Cerebellar nuclear complex (tissue), 1 donor: ENCODE measurements around the gene PROZ.
"Not testable (repeated sequence)": the region's sequence is repeated elsewhere in the genome, so short reads cannot be mapped to it uniquely, and the experiment has no call there.

Experiments used
- DNase-seq, 2 experiments: peaks; one replicate each; lab custom pipeline; 2025; lab: John Stamatoyannopoulos, UW

PROZ gene

DNA sequence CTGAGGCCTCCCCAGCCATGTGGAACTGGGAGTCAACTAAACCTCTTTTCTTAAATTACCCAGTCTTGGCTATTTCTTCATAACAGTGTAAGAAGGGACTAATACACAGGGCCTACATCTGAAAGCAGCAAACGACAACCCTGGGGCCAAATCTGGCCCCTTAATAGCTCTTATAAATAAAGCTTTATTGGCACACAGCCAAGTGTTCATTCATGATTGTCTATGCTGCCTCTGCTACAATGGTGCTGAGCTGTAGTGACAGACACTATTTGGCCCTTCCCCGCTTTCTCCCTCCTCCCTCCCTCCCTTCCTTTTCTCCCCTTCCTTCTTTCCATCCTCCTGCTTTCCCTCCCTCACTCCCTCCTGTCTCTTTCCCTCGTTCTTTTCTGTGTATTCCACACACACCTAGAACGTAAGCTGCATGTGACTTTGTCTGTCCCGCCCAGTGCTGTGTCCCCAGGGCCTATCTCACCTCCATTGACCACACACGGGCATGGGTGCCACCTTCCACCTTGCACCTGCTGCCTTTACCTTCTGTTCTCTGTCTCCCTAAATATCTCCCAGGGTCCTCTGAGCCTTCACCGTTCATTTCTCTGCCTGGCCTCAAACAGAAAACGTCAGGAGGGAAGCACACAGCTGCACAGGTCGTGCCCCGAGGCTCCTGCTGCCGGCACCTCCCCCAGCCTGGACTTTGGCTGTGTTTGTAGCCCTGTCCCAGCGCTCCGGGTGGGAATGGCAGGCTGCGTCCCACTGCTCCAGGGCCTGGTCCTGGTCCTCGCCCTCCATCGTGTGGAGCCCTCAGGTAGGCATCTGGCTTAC is at the start of gene PROZ:
Gene PROZ, plus strand, starts transcription at position 720 of the 819 bp plus-strand sequence. Its CDS starts 13 bp downstream, at position 733.
- no peak for DNase-seq

DNA sequence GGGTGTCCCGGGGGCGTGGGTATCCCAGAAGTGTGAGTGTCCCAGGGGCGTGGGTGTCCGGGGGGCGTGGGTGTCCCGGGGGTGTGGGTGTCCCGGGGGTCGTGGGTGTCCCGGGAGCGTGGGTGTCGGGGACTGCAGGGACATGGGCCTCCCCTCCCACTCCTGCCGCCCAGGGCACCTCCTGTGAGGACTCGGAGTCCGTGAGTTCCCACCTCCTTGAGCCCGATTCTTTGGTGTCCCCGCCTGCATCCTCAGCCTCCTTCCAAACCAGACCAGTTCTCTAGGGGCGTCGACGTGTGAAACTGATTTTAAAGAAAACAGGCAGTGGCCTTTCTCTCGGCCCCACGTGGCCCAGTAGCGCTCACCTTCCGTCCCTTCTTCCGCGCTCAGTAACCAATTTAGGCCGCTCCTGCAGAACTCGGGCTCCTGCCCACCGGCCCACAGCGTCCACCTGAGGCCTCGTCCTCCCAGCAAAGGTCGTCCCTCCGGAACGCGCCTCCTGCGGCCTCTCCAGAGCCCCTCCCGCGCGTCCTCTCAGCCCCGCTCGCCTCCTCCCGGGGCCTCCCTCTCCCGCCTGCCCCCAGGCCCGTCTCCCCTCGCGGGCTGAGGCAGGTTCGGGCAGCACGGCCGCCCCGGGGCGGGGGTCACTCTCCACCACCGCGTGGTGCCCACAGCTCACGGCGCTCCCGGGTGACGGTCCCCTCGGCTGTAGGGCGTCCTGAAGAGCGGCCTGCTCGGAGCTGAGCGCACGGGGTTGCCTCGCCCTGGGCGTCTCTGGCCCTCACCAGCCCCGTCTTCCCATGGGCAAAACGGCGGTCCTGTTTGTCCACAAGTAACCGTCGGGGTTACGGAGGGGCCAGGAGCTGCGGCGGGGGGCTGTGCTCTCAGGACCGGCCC is 49.0 kb upstream of the PROZ start:
- no peak for DNase-seq

DNA sequence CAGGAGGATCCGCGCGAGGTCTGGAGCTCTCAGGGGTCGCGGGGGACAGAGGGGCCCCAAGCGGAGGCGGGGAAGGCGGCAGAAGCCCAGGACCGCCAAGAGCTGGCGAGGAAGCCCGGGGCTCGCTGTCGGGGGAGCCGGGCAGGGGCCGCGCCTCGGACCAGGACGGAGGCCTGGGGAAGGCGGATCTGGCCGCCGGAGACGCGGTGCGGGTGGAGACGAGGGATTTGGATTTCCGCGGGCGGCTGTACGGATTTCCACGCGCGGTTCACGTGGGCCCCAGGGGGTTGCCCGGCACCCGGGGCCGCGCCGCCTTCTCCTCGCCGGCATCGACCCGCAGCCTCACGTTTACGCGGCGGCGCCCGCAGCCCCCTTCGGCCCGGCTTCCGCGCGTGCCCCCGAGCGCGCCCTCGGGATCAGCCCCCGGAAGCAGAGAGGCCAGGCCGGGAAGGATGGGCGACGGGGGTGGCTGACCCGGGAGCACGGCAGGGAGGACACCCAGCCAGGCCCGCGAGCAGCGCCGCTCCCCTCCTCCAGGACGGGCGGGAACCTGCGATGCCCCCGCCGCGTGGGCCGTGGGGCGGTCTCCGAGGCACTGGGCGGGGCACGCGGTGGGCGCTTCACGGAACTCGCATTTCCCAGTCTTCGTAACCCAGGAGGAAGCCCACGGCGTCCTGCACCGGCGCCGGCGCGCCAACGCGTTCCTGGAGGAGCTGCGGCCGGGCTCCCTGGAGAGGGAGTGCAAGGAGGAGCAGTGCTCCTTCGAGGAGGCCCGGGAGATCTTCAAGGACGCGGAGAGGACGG is 48.2 kb upstream of the PROZ start:
- DNase-seq: no peak

- no peak for DNase-seq
These were observed 47.6 kb upstream of the PROZ start for GRCh38 chr13:113110852-113111315.

DNA sequence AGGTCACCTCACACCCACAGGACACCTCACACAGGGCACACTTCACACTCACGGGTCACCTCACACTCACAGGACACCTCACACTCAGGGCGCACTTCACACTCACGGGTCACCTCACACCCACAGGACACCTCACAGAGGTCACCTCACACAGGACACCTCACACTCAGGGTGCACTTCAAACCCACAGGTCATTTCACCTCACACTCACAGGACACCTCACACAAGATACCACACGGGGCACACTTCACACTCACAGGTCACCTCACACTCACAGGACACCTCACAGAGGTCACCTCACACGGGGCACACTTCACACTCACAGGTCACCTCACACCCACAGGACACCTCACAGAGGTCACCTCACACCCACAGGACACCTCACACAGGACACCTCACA is 46.6 kb upstream of the PROZ start:
- DNase-seq: not testable (repeated sequence)

DNA sequence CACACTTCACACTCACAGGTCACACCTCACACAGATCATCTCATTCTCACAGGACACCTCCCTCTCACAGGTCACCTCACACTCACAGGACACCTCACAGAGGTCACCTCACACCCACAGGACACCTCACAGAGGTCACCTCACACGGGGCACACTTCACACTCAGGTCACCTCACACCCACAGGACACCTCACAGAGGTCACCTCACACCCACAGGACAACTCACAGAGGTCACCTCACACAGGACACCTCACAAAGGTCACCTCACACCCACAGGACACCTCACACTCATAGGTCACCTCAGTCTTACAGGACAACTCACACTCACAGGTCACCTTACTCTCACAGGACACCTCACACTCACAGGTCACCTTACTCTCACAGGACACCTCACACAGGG is 46.0 kb upstream of the PROZ start:
- not testable (repeated sequence) for DNase-seq

DNA sequence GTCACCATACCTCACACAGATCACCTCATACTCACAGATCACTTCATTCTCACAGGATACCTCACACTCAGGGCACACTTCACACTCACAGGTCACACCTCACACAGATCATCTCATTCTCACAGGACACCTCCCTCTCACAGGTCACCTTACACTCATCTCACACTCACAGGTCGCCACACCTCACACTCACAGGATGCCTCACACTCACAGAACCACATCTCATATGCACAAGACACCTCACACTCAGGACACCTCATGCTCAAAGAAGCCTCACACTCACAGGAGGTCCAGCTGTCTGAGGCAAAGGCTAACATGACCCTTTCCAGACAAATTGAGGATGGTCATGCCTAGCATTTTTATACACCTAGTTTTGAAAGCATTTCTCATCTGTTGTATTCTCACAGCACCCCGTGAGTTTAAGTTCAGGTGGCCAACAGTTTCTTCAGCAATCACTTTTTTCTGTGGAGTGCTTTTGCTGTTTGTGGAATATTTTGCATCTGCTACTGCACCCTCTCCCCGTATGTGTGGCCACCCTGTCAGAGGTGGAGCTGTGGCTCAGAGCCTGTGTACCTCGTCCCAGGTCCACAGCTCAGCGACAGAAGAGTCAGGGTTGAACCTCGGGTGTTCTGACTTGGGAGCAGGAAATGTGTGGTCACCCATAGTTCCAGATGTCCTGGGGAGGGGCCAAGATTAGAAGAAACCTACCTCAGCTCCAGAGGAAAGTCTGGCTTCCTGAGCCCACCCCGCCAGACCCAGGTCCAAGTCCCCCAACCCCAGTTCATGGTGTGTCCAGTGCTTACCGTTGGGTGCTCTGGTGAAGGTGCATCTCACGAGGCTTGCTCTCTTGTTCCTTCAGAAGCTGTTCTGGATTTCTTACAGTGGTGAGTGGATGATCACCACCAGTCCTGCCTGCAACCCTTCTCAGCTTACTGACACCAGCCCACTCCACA is 45.3 kb upstream of the PROZ start:
- no peak for DNase-seq

DNA sequence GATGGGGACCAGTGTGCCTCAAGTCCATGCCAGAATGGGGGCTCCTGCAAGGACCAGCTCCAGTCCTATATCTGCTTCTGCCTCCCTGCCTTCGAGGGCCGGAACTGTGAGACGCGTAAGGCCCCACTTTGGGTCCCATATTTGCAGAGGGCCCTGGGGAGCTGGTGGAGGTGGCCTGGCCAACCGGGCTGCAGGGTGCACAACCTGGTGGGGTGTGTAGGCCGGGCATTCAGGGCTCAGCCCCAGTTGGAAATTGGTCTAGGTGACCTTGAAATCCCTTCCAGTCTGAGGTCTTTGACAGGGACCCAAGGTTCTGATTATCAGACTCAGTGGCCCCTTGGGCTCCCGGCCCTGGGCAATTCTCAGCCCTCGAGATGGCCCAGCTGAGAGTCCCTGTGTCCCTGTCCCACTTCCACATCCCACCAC is 44.6 kb upstream of the PROZ start:
- no peak for DNase-seq

- DNase-seq: no peak
These were observed 43.7 kb upstream of the PROZ start for GRCh38 chr13:113114511-113115362.

GRCh38 chr13:113115363-113116205 is 42.9 kb upstream of the PROZ start:
- no peak for DNase-seq

- DNase-seq: no peak
These were observed 42.1 kb upstream of the PROZ start for GRCh38 chr13:113116206-113116800.

DNA sequence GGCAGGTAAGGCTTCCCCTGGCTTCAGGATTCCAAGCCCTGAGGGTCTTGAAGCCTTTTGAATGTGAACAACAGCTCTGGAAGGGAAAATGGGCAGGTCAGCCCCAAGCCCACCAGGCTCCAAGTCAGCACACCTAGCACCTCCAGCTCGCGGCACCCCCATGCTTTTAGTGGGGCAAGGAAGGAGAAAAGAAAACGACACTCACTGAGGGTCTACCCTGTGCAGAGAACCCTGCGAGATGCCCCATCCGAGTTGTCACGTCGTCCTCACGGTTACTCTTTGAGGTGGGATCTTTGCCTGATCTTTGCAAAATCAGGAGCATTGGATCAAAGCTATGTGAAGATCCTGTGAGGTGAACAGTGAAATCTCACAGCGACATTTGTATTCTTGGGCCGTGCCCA is 41.6 kb upstream of the PROZ start:
- DNase-seq: no peak

- no peak for DNase-seq
These were observed 41.0 kb upstream of the PROZ start for GRCh38 chr13:113117335-113117872.

GRCh38 chr13:113117911-113118260 is 40.6 kb upstream of the PROZ start:
- DNase-seq: no peak

DNA sequence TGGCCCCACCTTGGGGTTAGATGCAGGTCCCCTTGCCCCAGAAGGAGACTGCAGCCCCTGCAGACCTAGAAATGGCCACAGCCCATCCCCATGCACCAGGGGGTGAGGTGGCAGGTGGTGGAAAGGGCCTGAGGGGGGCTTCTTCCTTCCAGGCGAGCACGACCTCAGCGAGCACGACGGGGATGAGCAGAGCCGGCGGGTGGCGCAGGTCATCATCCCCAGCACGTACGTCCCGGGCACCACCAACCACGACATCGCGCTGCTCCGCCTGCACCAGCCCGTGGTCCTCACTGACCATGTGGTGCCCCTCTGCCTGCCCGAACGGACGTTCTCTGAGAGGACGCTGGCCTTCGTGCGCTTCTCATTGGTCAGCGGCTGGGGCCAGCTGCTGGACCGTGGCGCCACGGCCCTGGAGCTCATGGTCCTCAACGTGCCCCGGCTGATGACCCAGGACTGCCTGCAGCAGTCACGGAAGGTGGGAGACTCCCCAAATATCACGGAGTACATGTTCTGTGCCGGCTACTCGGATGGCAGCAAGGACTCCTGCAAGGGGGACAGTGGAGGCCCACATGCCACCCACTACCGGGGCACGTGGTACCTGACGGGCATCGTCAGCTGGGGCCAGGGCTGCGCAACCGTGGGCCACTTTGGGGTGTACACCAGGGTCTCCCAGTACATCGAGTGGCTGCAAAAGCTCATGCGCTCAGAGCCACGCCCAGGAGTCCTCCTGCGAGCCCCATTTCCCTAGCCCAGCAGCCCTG is 40.0 kb upstream of the PROZ start:
- DNase-seq: no peak

- no peak for DNase-seq
These were observed 39.2 kb upstream of the PROZ start for GRCh38 chr13:113119166-113119821.

- DNase-seq: no peak
These were observed 38.6 kb upstream of the PROZ start for GRCh38 chr13:113119822-113120189.
